LNCaP clone FGC (cell line): ENCODE results near the gene MARK3.
A peak's percentile ranks its signal among the peaks of the same experiment; 100 is the strongest.
"Not testable (repeated sequence)": the region's sequence is repeated elsewhere in the genome, so short reads cannot be mapped to it uniquely, and the experiment has no call there.

Experiments
- DNase-seq: peaks from one replicate; pipeline ENCODE4 v3.0.0-alpha.2; 2011; ENCODE audit warnings: low read depth
- H3K4me3 ChIP-seq: 2 replicates; pipeline ENCODE4 v1.5.1; 2011; ENCODE audit warnings: mild to moderate bottlenecking, low read depth, low read length, control low read depth
- TF ChIP-seq, protein P1 (sequence below): IDR thresholded peaks from 2 replicates; pipeline ENCODE4 v1.5.1; 2012; ENCODE audit warnings: mild to moderate bottlenecking; ENCODE audit not compliant: control insufficient read depth, insufficient read depth; ENCODE audit errors: extremely low read depth

The MARK3 gene

DNA sequence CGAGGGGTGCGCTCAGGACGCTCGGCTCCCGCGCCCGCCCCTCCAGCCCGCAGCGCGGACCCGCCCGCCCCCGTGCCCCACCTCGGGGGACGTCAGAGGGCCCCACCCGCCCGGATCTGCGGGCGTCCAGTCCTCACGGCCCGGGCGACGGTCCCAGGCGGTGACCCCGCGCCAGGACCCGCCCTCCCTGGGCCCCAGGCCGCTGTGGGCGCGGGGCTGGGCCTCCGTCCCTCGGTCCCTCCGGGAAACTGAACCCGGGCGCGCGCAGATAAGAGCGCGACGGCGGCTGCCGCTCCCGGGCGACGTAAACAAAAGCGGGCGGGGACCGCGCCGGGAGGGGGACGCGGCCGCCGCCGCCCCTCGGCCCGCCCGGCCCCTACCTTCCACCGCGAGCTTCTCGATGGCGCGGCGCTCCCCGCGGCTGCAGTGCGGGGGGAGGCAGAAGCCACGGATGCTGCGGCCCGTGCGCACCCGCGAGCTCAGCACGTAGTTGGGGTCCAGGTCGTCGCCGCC, 136.3 kb downstream of the MARK3 start:
- TF ChIP-seq, protein P1, sequence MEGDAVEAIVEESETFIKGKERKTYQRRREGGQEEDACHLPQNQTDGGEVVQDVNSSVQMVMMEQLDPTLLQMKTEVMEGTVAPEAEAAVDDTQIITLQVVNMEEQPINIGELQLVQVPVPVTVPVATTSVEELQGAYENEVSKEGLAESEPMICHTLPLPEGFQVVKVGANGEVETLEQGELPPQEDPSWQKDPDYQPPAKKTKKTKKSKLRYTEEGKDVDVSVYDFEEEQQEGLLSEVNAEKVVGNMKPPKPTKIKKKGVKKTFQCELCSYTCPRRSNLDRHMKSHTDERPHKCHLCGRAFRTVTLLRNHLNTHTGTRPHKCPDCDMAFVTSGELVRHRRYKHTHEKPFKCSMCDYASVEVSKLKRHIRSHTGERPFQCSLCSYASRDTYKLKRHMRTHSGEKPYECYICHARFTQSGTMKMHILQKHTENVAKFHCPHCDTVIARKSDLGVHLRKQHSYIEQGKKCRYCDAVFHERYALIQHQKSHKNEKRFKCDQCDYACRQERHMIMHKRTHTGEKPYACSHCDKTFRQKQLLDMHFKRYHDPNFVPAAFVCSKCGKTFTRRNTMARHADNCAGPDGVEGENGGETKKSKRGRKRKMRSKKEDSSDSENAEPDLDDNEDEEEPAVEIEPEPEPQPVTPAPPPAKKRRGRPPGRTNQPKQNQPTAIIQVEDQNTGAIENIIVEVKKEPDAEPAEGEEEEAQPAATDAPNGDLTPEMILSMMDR, result no peak
- H3K4me3 ChIP-seq, result peak overlapping the region; percentile 88
- DNase-seq, result no peak

DNA sequence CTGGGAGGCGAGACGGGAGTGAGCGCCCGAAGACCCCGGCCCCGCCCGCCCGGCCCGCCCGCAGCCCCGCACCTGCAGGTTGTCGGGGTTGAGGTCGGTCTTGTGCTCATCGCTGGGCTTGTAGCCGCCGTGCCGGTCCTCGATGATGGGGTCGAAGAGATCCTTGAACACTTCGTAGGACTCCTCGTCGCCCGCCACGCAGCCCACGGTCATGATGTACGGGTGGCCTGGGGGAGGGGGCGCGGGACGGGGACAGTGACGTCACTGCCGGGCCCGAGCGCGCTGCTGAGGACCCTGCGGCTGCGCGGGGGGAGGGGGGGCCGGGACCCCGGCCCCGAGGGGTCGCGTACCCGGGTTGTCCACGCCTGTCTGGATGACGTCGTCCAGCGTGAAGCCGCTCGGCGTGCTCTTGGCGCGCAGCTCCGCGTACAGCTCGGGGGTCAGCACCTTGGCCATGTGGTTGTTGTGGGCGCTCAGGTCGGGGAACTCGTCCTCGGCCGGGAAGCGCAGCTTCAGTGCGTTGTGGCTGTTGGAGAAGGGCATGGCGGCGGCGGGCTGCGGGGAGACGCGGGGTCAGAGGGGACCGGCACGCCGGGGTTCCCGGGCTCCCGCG, 136.8 kb downstream of the MARK3 start:
- TF ChIP-seq, protein P1, result no peak
- peak overlapping the region; percentile 88 for H3K4me3 ChIP-seq
- no peak for DNase-seq

DNA sequence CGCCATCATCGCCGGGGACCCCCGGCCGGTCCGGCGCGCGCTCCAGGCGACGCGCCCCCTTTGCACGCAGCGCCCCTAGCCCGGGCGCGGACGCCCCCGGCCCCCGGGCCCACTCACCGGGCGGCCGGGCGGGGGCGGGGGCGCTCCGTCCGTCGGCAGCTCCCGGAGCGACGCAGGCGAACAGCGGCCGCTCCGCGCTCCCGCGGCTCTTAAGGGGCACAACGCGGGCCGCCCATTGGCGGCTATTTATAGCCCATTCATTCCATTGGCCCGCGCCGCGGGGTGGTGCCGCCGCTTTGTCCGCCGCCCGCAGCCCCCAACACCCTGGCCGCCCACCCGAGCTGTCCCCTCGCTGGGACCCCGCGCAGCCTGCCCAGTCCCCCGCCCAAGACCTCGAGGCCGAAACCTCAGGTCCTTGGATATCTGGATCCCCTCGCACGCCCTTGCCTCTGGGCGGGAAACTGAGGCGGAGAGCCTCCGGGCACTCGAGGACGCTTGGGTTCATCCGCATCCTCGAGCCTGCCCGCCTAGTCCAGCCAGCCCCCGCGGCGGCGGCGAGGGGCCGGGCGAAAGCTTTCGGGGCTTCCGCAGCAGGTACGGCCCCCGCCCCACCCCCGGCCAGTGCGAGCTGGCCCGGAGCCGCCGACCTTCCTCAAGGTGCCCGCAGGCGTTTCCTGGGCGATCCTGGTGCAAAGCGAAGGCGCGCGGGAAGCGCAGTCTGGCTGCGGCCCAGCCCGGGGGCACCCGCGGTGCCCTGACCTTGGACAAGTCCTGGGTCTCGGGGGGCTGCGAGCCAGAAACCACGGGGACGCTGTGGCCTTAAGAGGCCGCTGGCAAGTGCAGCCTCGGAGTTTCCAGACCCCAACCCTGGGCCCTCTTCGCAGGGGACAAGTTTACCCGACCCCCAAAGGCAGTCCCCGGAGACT, 137.7 kb downstream of the MARK3 start, which contains the start of gene CKB:
TSS of gene CKB (minus strand) at position 182 of the 926 bp plus-strand sequence. CDS start 337 bp downstream, outside the sequence.
- TF ChIP-seq, protein P1, result no peak
- DNase-seq, result no peak
- peak within 1 kb of the TSS; percentile 88 for H3K4me3 ChIP-seq

DNA sequence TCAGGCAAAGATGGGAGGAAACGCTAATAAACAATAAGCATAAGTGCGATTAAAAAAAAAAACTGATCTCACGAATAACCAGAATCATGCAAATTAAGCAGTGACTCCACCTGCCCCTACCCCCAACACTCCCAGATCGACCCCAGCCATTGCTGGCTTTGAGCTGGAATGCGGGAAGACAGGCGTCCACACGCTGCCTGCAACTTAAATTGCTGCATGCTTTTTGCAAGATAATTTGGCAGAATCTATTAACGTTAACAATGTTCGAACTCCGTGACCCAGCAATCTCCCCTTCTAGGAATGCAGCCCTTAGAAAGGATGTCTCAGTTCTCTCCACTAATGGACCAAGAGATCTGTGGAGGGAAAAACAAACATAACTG, 138.3 kb downstream of the MARK3 start:
- H3K4me3 ChIP-seq, result no peak overlapping the region
- no peak for DNase-seq
- TF ChIP-seq, protein P1, result no peak

DNA sequence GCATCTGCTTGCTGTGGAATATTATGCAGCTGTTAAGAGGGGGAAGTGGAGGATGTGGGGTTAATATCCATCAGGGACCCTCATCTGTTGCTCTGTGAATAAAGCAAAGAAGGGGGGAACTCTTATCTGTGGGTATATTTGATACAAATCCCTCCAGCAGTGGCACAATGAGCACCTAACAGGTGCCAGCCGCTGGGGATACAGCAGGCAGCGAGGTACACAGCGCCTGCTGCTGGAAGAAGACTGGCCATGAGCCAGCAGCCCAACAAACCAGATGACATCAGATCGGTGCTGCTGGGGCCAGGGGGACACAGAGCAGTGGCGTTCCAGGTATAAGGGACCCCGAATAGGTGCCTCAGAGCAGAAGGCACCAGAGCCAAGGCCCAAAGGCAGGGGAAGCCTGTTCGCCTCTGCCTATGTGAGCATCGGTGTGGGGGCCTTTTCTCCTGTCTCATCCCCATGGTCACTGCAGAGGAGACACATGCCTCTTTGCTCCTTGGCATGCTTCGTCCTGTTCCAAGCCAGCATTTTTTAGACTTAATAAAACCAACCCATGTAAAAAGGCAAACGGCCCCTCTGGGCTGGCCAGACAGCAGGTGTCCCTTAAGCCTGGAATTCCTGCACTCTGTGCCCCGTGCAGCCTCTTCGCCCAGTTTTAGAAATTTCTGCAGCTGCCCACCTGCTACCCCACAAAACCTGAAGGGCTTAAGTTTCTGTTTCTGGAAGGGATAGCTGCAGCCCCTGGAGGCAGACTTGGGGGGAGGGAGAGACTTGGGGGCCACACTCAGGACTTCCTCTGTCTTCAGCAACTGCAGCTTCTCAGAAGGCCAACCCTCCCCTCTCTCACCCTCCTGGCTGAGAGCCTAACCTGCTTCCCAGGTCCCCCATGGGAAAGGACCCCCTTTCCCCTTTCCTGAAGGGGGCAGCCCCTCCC, 139.1 kb downstream of the MARK3 start:
- H3K4me3 ChIP-seq, result no peak overlapping the region
- TF ChIP-seq, protein P1, result no peak
- DNase-seq, result no peak

DNA sequence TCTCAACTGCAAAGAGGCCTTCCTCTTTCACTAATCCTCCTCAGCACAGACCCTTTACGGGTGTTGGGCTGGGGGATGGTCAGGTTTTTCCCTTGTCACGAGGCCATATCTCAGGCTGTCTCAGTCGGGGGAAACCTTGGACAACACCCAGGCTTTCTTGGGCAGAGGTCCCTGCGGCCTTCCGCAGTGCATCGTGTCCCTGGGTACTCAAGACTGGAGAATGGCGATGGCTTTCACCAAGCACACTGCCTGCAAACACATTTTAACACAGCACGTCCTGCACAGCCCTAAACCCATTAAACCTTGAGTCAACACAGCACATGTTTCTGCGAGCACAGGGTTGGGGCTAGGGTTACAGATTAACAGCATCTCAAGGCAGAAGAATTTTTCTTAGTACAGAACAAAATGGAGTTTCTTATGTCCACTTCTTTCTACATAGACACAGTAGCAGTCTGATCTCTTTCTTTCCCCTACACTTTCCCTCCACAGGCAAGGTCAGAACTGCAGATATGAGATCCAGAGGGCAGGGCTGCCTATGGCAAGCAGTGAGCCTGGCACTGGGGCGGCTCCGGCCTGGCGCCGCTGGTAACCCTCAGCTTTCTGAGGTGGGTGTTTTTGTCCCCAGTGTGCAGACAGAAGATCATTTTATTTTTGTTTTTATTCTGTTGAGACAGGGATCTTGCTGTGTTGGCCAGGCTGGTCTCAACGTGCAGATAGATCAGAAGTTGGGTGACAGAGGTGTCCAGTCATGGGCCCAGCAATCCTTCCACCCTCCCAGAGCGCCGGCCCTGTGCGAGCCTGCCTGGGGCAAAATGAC, 140.4 kb downstream of the MARK3 start:
- DNase-seq, result peak; percentile 72
- H3K4me3 ChIP-seq, result not testable (repeated sequence)
